ENCODE data around the gene SLC66A2.

Gene SLC66A2

DNA sequence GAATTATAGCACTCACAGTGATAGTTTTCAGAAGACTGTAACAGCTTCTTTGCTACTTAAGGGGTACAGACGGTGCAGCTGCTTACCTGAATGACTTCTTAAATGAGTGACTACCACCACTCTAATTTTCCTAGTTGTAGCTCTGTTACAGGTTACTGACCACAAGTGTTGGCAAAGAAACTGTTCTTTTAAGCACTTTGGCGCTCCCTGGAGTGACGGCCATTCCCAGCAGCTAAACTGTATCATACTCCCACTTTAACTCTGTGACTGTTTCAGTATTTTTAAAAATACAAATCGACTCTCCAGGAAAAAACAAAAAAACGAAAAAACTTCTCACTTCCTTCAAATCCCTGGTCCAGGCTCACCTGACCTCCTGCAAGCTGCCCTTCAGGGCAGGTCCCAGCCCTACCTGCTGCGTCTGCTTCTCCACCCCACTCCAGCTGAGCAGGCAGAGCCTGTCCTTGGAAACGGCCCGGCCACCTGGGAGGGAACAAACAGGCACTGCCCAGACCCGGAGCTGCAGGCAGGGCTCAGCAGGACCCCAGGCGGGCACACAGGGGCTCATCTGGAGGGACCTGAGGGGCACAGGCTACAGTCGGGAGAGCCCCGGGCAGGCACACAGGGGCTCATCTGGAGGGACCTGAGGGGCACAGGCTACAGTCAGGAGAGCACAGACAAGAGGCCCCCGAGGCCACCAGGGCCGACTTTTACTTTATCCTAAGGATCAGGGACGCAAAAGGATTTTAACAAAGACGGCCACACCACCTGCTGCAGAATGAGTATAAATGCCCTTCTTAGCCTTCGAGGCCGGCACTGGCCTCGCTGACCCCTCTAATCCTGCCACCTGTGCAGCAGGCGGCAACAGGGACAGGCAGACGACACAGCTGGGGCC is 24.5 kb downstream of the SLC66A2 start:
- no peak for DNase-seq (ENCODE audit: low read depth)
- no peak overlapping the region for H3K4me3 ChIP-seq (ENCODE audit: control insufficient read depth, low read depth, low read length)
- TF ChIP-seq, protein P1, sequence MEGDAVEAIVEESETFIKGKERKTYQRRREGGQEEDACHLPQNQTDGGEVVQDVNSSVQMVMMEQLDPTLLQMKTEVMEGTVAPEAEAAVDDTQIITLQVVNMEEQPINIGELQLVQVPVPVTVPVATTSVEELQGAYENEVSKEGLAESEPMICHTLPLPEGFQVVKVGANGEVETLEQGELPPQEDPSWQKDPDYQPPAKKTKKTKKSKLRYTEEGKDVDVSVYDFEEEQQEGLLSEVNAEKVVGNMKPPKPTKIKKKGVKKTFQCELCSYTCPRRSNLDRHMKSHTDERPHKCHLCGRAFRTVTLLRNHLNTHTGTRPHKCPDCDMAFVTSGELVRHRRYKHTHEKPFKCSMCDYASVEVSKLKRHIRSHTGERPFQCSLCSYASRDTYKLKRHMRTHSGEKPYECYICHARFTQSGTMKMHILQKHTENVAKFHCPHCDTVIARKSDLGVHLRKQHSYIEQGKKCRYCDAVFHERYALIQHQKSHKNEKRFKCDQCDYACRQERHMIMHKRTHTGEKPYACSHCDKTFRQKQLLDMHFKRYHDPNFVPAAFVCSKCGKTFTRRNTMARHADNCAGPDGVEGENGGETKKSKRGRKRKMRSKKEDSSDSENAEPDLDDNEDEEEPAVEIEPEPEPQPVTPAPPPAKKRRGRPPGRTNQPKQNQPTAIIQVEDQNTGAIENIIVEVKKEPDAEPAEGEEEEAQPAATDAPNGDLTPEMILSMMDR (IDR thresholded peaks at IDR 0.05; ENCODE audit: control insufficient read depth, insufficient read depth, low read depth, low read length, missing control alignments), result no peak

DNA sequence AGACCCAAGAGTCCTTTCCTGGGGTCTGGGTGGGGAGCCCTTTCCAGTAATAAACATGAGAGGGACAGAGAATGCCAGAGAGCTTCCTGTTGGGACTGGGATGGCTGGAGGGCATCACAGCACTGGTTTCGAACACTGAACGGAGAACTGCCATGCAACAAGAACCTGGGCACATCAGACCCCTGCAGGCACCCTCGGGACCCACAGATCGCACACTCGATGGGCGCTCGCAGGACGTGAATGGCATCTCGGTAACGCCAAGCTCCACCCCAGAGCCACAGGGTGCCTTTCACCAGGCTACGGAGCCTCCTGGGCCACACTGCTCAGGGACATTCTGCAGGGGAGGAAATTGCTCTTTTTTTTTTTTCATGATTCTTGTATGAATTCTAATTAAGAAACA is 25.1 kb downstream of the SLC66A2 start:
- DNase-seq (ENCODE audit: low read depth), result no peak
- H3K4me3 ChIP-seq (ENCODE audit: control insufficient read depth, low read depth, low read length), result no peak overlapping the region
- TF ChIP-seq, protein P1 (IDR thresholded peaks at IDR 0.05; ENCODE audit: control insufficient read depth, insufficient read depth, low read depth, low read length, missing control alignments), result no peak

DNA sequence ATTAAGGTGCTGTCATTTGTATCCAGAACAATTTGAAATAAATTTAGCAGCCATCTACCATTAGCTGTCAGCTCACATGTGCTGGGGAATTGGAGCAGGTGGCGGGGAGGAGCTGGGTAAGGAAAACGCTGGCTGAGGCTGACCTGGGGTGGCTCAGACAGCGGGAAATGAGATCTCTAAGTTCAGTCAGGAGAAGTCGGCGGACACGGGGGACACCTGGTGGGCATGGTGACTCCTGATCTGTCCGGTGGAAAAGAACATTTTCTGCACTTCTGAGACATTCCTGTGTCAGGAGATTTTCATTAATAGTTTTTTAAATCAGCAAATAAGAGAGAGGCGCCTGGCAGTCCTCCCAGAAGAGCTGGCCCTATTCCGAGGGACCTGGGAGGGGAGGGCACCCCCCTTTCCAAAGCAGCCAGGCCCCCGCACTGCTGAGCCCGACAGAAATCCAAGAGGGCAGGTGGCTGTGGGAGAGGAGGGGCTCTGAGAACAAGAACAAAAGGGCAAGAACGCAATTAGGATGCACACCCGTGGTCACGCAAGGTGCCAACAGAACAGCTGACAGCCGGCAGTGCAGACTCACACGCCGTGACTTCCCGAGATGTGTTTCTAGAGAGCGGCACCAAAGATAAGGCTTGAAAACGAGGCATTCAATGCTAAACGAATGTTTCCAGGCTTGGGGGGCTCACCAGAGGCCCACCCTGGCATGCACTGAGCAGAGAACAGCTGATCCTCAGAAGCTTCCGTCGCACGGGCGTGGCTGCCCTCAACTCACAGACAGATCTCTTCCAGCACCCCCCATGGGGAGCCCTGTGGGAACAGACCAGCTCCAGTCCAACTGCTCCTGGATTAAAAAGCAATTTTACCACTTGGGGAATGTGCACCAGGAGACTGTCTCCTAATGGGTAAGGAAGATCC is 26.4 kb downstream of the SLC66A2 start:
- TF ChIP-seq, protein P1 (IDR thresholded peaks at IDR 0.05; ENCODE audit: control insufficient read depth, insufficient read depth, low read depth, low read length, missing control alignments), result no peak
- DNase-seq (ENCODE audit: low read depth), result no peak
- H3K4me3 ChIP-seq (ENCODE audit: control insufficient read depth, low read depth, low read length), result no peak overlapping the region

DNA sequence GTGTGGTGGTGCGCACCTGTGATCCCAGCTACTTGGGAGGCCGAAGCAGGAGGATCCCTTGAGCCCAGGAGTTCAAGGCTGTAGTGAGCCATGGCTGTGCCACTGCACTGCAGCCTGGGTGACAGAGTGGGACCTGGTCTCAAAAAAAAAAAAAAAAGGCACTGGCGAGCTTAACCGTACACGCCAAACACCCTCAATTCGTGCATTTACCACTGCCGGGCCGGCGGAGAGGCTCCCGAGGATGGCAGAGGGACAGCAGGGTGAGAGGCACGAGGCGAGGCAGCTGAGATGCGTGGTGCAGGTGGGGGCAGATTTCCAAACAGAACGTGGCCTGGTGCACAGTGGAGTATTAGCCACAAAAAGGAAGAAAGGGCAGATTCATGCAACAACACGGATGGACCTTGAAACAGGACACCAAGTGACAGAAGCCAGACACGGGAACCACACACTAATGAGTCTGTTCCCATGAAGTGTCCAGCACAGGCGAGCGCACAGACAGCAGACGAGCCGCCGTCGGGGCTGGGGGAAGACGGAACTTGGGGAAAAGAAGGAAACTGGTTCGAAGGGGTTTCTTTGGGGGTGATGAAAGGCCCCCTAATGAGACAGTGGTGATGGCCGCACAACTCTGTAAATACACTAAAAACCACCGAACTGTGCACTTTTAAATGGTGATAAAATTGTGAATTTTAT is 27.4 kb downstream of the SLC66A2 start:
- DNase-seq (ENCODE audit: low read depth), result no peak
- TF ChIP-seq, protein P1 (IDR thresholded peaks at IDR 0.05; ENCODE audit: control insufficient read depth, insufficient read depth, low read depth, low read length, missing control alignments), result no peak

DNA sequence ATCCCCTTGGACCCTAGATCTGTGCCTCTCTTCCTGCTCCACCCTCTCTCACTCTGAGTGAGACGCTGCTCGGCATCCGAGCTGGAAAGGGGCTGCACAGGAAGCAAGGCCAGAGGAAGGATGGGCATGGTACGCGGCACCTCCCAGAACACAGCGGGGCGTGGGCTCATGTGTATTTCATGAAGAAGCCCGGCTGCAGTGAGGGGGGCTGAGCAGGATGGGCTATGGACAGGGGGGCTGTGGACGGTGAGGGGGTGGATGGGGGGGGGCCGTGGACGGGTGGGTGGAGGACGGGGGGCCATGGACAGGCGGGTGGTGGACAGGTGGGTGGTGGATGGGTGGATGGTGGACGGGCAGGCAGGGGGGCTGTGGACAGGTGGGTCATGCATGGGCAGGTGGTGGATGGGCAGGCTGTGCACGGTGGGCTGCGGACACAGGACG is 28.5 kb downstream of the SLC66A2 start:
- H3K4me3 ChIP-seq (ENCODE audit: control insufficient read depth, low read depth, low read length), result no peak overlapping the region
- no peak for DNase-seq (ENCODE audit: low read depth)
- TF ChIP-seq, protein P1 (IDR thresholded peaks at IDR 0.05; ENCODE audit: control insufficient read depth, insufficient read depth, low read depth, low read length, missing control alignments), result no peak

More for the DNA sequence above, 27.4 kb downstream of the SLC66A2 start:
- no peak overlapping the region for H3K4me3 ChIP-seq (ENCODE audit: control insufficient read depth, low read depth, low read length)
